Astrocyte of the hippocampus (primary cell): ENCODE measurements around the gene NXN.
"Not testable (repeated sequence)": the region's sequence is repeated elsewhere in the genome, so short reads cannot be mapped to it uniquely, and the experiment has no call there.

ENCODE experiments used
- DNase-seq: peaks from one replicate; pipeline ENCODE4 v3.0.0; 2011; ENCODE audit warnings: low read depth, low spot score

The NXN gene

DNA sequence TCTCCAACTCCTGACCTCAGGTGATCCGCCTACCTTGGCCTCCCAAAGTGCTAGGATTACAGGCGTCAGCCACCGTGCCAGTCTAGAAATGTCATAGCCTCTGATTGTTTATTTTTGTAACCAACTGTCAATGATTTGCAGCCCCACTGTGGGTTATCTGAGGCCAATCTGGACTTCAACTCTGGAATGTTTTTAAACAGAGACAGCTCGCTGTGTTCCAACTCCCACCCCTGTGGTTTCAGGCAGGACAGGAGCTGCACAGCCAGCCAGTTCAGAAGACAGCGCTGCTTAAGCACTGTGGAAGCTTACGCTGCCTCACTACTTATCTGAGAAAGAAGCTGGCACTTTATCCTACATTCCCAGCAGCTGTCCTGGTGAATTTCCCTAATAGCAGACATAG, 177.9 kb downstream of the NXN start:
- peak; percentile 71 for DNase-seq

DNA sequence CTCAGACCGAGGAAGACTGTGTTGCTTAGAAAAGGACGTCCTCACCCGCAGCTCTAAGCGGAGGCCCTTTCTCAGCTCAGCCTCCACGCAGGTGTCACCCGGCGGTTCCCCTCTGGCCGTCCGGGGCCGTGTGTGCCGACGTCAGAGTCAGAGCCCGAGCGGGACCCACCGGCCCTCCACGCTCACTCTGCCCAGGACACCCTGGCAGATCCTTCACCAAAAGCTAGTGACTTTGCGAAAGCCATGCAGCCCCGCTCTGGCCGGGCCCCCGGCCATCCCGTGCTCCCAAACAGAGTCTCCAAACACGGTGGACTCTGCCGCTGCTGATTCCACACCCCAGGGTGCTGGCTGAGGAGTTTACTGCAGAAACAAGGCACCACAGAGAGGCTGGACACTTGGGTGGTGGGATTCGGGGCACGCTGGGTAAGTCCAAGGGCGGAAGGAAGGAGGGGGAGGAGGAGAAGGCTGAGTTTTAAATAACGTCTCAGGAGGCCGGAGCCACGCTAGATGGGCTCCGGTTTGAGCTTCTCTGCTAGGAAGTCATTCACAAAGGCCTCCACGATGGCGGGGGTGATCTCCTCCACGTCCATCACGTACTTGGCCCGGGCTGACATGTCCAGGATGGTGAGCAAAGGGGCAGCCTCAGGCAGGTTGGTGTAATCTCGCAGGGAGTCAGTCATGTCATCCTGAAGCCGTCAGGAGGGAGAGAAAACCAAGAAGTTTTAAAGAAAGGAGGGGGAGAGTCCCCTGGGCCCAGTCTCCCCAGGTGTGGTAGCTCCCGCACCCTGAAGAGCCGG, 178.9 kb downstream of the NXN start:
- DNase-seq, result no peak

- DNase-seq, result no peak
Observed at GRCh38 chr17:799261-799660, 180.3 kb downstream of the NXN start.

DNA sequence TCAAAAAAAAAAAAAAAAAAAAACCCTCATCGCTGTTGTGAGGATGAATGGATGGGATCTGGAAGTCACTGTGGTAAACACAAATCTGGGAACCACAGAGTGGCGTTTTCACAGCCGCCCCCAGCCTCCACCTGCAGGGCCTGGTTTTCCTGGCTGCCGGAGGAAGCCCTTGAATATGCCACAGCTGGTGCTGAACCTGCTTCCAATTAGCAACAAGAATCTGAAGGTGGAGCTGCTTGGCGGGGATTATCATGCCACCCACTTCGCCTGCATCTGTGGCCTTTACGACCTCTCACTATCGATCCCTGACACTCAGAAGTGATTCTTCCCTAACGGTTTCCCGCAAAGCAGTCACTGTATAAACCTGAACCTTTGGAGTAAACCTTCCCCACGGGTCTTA, 181.3 kb downstream of the NXN start:
- no peak for DNase-seq

DNA sequence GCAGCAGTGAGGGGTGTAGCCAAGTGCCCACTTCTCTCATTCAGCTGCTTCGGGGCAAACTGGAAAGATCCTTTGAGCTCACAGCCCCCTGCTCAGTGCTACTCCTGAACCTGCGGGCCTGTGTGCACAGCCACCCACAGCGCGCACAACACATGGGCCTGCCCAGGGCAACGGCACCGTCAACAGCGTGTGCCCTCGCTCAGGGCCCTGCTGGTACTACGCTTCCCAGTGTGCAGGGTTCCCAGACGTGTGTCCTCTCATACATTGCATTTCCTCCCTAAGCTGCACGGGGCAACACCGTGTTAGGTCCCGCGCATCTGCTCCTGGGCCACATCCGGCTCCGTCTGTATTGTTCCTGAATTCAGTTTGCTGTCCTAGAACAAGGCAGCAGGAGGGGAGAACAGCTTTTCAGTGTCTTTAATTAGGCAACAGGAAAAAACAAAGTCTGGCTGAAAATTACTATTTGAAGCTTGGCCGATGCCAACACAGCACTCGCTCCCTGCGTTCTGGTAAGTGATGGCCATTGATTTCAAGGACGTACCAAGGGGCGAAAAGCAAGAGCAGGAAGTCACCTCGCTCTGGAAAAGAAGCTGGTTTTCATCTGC, 182.2 kb downstream of the NXN start:
- no peak for DNase-seq

GRCh38 chr17:796609-797008, 183.0 kb downstream of the NXN start:
- no peak for DNase-seq

DNA sequence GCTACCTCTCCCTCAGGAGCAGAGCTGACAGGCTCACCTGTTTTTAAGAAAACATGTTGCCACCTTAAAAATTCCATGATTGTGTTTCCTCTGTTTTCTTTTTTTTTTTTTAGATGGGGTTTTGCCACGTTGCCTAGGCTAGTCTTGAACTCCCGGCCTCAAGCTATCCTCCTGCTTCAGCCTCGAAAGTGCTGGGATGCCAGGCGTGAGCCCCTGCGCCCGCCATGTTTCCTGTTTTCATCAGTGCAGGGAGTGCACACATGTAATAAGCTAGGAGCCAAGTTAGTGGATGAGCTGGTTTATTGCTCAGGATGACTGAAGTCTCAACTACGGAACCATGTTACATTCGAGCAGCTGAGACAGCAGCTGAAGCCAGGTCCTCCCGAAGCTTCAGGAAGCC, 183.9 kb downstream of the NXN start:
- no peak for DNase-seq

GRCh38 chr17:795276-795675, 184.3 kb downstream of the NXN start:
- DNase-seq, result no peak

DNA sequence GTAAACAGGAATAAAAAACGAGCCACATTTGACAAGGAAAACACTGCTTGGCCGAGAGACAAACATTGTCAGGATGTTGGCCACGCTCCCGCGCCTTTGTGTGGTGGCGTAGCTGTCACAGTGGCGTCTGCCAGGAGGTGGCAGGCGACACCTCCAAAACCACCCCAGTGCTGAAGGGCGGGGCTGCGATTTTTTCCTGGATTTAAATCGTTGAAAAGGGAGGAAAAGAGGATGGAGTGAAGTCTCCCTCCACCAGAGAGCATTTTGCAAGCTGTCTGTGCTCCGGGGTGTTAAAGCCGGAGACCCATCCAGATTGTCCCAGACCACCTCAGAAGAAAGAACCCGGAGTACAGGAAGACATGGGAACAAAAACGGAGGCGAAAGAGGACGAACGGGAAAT, 184.7 kb downstream of the NXN start:
- DNase-seq, result peak; percentile 88

DNA sequence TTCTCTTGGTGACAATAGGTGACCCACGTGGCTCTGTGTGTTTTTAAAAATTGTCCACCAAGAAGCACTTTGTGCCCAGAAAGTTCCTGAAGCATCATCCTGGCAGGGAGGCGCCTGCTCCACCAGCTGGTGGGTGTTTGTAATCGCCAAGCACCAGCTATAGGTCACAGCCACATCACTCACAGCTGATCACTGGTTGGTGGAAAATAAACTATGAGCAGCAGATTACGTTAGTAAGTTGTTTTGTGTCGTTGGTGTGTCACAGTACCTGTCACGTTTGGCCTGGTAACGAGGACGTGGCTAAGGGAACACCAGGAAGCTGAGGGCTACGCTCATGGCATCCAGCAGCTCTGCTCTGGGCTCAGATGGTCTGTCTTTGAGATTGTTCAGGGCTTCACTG, 187.3 kb downstream of the NXN start:
- peak; percentile 32 for DNase-seq

GRCh38 chr17:791829-792228, 187.7 kb downstream of the NXN start:
- DNase-seq, result no peak

DNA sequence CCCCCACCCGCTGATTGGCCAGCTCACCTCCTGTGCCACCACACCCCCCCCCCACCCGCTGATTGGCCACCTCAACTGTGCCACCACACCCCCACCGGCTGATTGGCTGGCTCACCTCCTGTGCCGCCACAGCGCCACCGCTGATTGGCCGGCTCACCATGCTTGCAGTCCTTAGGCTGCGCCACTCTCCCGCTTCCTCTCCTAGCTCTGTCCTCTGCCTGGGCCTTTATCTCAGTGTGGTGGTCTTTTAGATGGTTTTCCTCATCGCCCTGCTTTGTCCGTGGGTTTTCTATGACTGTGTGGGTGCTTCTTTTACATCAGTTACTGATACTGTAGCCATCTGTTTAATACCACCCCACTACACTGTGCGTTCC, 188.7 kb downstream of the NXN start:
- DNase-seq, result not testable (repeated sequence)

- peak; percentile 38 for DNase-seq
Observed at GRCh38 chr17:789931-790873, 189.4 kb downstream of the NXN start.

- DNase-seq, result peak; percentile 47
Observed at GRCh38 chr17:789160-789840, 190.3 kb downstream of the NXN start.

GRCh38 chr17:788551-788950, 191.0 kb downstream of the NXN start:
- DNase-seq, result no peak

DNA sequence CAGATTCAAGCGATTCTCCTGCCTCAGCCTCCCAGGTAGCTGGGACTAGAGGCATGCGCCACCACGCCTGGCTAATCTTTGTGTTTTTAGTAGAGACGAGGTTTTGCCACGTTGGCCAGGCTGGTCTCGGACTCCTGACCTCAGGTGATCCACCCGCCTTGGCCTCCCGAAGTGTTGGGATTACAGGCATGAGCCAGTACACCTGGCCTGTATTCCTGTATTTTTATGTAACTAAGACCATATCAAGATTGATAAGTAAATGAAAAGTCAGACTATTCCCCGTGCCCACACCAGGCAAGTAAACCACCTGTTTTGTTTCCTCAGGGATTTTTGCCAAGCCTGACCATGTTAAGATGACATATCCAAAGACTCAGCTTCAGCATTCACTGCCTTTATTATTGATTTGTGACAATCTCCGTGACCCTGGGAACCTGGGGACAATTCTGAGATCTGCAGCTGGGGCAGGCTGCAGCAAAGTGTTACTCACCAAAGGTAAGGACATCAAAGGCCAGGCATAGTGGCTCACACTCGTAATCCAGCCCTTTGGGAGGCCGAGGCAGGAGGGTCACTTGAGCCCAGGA, 191.8 kb downstream of the NXN start:
- DNase-seq, result no peak

- DNase-seq, result not testable (repeated sequence)
Observed at GRCh38 chr17:785901-786300, 193.7 kb downstream of the NXN start.

GRCh38 chr17:784143-784542, 195.4 kb downstream of the NXN start:
- DNase-seq, result no peak

DNA sequence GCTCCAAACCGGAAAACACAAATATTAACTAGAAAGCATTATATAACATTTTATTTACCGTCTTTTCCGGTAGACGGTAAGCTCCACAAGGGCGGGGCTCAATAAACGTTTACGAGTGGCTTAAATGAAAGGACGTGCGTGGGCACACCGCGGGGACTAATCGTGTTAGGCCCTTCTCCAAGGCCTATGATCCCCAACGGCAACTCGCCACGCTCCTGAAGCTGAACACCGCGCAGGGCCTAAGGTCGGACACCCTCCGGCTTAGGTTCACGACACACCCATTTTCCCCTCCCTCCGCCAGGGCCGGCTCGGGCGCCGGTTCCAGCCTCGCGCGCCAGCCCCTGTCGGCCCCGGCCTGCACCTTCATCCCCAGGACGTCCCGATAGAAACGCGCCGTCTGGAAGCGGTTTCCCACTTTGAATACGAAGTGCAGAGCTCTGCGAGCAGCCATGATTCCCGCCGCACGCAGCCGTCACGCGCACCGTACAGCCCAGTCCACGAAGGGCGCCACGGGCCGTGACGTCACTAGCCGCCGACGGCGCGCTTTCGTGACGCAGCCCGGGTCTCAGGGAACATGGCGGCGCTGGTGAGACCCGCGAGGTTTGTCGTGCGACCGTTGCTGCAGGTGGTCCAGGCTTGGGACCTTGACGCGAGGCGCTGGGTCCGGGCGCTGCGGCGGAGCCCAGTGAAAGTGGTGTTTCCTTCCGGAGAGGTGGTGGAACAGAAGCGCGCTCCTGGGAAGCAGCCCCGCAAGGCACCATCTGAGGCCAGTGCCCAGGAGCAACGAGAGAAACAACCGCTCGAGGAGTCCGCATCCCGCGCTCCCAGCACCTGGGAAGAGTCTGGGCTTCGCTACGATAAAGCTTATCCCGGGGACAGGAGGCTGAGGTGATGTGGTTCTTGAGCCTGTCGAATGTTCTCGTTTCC, 197.5 kb downstream of the NXN start, which contains the start of the genes GLOD4 and MRM3:
GLOD4 (minus strand) TSS at position 476 of the 927 bp plus-strand sequence; CDS start at position 451, 25 bp downstream.
MRM3 (plus strand) TSS at position 549 of the 927 bp plus-strand sequence; CDS start at position 575, 26 bp downstream.
- DNase-seq, result peak; percentile 97

DNA sequence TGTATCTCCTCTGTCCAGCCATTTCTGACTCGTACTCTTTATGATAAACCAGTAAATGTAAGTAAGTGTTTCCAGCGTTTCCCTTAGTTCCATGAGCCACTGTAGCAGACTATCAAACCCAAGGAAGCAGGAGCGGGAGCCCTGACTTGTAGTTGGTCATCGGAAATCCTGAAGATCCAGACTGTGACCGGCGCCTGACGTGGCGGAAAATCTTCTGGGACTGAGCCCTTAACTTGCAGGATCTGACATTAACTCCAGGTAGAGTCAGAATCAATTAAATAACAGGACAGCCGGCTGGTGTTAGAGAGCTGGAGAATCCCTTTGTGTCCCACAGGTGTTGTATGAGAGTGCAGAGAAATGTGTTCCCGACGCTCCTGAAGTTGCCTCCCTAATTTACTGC, 201.5 kb downstream of the NXN start:
- DNase-seq, result no peak
